GM20431 (cell line): ENCODE results near the gene XRN2.
"Not testable (repeated sequence)": the region's sequence is repeated elsewhere in the genome, so short reads cannot be mapped to it uniquely, and the experiment has no call there.

Experiments used
- in situ Hi-C: fragments of 300-500 bp; cut with MseI, MboI; formaldehyde crosslinking; loops from one replicate; pipeline ENCODE4 v1.15.0; 2020; ENCODE audit warnings: low sequenced_read_pairs; ENCODE audit not compliant: unreplicated experiment

The XRN2 gene

GRCh38 chr20:21398109-21399004, 95.2 kb downstream of the XRN2 start:
- in situ Hi-C loops: no loop called here

- in situ Hi-C loops: no loop called here
These were observed 95.9 kb downstream of the XRN2 start for GRCh38 chr20:21399005-21399475.

GRCh38 chr20:21411725-21412124, 108.6 kb downstream of the XRN2 start:
- in situ Hi-C loops: no loop called here

- in situ Hi-C loops: not testable (repeated sequence)
These were observed 110.9 kb downstream of the XRN2 start for GRCh38 chr20:21413996-21414395.

GRCh38 chr20:21419147-21419546, 116.0 kb downstream of the XRN2 start:
- in situ Hi-C loops: not testable (repeated sequence)

- in situ Hi-C loops: no loop called here
These were observed 118.6 kb downstream of the XRN2 start for GRCh38 chr20:21421601-21422236.

GRCh38 chr20:21423712-21424111, 120.6 kb downstream of the XRN2 start:
- in situ Hi-C loops: not testable (repeated sequence)

GRCh38 chr20:21424846-21425245, 121.7 kb downstream of the XRN2 start:
- in situ Hi-C loops: no loop called here

GRCh38 chr20:21430020-21430419, 126.9 kb downstream of the XRN2 start:
- in situ Hi-C loops: no loop called here

- in situ Hi-C loops: no loop called here
These were observed 129.8 kb downstream of the XRN2 start for GRCh38 chr20:21432911-21433310.

- in situ Hi-C loops: no loop called here
These were observed 130.3 kb downstream of the XRN2 start for GRCh38 chr20:21433329-21433890.

GRCh38 chr20:21435576-21435975, 132.4 kb downstream of the XRN2 start:
- in situ Hi-C loops: no loop called here

- in situ Hi-C loops: no loop called here
These were observed 133.1 kb downstream of the XRN2 start for GRCh38 chr20:21436205-21436604.

- in situ Hi-C loops: no loop called here
These were observed 134.1 kb downstream of the XRN2 start for GRCh38 chr20:21437248-21437647.

- in situ Hi-C loops: no loop called here
These were observed 134.7 kb downstream of the XRN2 start for GRCh38 chr20:21437816-21438215.
